Activated CD8-positive, alpha-beta memory T cell treated with anti-CD3 and anti-CD28 coated beads for 36 hours (primary cell): Measurements from ENCODE around the gene HTR7. TPM values are rescaled to one million over a fixed set of nuclear protein-coding genes. Genes with fewer than 3 reads are reported as not detected.
"Not testable (repeated sequence)": the region's sequence is repeated elsewhere in the genome, so short reads cannot be mapped to it uniquely, and the experiment has no call there.

Experiments used
- CTCF ChIA-PET: fragments of 350-600 bp; sonication (Branson Sonifier 250); formaldehyde crosslinking; loops from one replicate; lab custom pipeline; 2021; ENCODE audit warnings: antibody characterized with exemption; lab: Charles Lee
- POLR2A ChIA-PET: fragments of 350-600 bp; sonication (Branson Sonifier 250); formaldehyde crosslinking; loops from one replicate; lab custom pipeline; 2021; ENCODE audit warnings: antibody characterized with exemption; lab: Charles Lee
- total RNA-seq, 2 experiments: library from RNA; stranded (reverse); gene quantifications; one replicate each; pipeline ENCODE4 v1.2.3, GENCODE V29; 2021

HTR7 gene
- total RNA-seq, 2 experiments from 2014 or later = not detected

DNA sequence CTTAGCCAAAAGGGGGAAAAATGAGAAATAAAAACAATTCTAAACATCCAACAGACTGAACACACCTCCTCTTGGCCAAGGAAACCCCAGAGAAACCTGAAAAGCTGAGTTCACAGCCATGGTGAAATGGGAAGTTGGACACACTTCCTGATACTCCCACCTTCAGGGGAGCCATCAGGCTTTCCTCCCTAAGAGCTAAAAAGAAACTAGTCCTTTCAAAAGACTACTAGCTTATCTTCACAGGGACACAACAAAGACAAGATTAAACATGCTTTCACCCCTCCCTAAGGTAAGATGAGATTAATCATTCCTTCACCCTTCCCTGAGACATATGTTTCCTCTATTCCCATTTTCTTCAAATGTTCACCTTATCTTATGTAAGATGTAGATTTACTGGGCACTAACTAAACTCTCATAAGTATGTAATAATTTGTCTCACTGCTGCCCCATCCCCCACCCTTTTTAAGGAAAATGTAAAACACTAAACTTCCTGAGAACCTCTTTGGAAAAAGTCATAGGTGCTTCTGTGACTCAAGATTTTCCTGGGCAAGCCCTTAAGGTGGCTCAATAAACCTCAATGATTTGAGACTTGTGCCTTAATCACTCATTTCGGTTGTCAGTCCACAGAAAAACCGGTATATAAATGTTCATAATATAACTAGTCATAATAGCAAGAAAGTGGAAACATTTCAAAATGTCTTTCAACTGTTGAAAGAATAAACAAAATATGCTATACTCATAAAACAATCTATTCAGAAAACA lies 40.5 kb downstream of the HTR7 start:
- ChIA-PET CTCF (no interaction called here), POLR2A (no interaction called here)

DNA sequence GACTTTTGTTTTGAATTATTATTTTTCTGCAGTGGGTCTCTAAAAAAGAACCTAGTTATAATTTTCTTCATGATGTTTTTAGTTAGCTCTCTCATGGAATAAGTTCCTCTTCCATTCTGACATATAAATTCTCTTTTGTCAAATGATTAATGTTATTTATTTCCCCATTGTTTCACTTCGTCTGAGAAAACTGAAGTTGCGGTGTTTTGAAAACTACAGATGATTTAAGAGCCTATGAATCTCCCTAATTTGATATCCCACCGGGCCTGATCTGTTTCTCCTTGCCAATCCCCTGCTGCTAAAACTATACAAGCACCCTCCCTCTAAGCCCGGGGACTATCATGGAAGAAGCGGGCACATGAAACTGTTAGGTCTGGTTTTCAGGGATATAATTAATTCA lies 41.4 kb downstream of the HTR7 start:
- CTCF ChIA-PET = no interaction called here
- POLR2A ChIA-PET = no interaction called here

DNA sequence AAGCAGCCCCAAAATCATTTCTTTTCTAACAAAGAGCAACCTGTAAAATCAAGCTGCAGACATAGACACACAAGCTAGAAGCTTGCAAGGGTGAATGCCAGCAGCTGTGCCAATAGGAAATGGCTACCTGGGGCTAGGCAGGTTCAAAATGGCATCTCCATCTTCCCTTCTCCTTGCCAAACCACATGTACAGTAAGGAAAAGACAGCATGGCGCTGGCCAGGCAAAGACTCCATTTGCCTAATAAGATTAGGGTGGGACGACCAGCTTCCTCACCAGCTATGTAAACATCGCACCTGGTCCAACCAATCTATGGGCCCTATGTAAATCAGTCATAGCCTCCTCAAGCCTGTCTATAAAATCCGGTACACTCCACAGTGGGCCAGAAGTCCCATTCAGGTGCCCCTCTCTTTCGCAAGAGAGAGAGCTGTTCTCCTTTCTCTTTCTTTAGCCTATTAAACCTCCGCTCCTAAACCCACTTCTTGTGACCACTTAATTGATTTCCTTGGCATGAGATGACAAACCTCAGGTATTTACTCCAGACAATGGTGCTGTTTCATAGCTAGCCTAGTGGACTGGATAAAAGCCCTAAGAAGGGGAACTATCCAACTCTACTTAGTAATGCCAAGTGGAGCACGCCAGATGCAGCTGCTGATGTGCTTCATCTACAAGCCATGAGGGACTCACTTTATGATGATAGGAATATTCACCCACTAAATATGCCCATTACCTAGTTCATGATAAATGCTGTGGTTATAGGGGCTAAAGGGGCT lies 44.1 kb downstream of the HTR7 start:
- POLR2A ChIA-PET = no interaction called here
- CTCF ChIA-PET = no interaction called here

DNA sequence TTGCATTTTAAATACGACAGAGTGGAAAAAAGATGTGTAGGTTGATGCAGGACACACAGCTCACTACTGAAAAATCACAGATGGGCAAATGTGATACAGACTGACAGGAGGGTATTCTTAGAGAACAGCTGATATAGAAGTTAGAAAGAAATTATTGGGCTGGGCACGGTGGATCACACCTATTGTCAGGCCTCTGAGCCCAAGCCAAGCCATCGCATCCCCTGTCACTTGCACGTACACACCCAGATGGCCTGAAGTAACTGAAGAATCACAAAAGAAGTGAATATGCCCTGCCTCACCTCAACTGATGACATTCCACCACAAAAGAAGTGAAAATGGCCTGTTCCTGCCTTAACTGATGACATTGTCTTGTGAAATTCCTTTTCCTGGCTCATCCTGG lies 50.7 kb downstream of the HTR7 start:
- CTCF ChIA-PET, POLR2A ChIA-PET: not testable (repeated sequence)

DNA sequence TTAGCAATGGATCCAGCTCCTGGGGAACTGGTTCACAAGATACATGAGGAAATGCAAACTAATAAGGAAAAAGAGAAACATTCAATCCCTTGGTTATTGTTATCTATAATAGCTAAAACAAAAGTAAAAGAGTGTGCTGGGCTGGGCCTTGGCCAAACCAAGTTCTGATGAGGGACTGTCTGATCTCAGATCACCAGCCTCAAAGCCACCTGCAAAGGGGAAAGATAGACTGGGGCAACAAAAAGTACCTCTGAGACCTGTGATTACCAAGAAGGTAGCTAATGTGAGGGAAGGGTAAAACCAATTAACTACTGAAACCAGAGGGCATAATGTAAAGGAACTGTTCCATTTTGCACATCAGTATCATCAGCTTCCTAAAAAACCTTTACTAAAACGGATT lies 51.2 kb downstream of the HTR7 start:
- ChIA-PET CTCF (interaction anchor here (1.5 kb wide), 1 partner anchor 18 kb away, joined by 3 read pairs; no protein-coding TSS in a partner anchor), POLR2A (no interaction called here)

DNA sequence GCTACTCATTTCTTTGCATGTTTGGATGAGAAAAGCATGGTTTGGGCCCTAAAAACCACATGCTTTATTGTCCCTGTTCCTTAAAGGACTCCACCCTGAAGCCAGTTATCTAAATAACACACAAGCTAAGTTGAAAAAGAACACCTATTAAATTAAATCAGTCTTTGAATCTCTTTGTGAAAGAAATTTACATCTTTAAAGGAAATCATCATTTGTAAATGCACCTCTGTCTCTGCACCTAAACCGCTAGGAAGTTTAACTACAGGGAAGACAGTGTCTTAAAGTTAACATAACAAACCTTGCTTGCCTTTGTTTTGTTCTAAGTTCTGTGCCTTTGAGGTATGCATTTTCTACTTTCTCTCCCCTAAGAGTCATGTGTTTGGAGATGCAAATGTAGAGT lies 52.6 kb downstream of the HTR7 start:
- POLR2A ChIA-PET = no interaction called here
- CTCF ChIA-PET = interaction anchor here (1.5 kb wide), 1 partner anchor 17 kb away, joined by 3 read pairs; no protein-coding TSS in a partner anchor

DNA sequence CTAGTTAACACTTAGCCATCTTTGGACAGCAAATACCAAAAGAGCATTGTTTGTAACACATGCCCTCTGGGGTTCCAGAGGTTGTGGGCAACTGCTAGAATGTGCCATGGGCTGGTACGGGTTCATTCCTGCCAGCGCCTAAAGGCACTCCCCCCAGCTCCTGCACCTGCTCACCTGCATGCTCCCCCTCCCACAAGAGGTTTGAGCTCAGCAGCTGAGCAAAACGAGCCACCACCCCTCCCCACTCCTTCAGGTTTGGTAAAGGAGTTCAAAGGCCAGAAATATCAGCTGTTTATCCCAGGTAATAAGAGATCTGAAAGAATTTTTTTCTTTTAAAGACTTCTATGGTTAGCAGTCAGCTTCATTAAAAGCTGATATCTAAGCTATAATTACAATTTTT lies 53.5 kb downstream of the HTR7 start:
- CTCF ChIA-PET = no interaction called here

DNA sequence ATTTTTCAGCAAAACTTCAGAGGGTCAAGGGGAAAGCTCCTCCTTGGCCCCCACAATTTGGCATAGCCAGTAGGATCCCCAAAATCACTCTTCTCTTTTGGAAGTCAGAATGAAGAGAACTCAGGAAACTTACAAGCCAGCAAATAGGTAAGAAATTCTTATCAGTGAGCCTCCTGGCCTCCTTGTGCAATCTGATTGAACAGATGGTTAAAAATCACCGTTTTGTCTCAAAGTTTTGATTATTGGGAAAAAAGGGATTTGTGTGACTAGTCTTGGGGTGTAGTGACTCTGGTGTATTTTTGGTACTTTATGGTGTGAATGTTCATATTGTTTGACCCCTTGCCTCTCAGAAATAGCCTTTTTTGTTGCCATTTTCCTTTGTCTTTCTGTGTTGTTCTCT lies 56.2 kb downstream of the HTR7 start:
- CTCF ChIA-PET = no interaction called here
- POLR2A ChIA-PET = no interaction called here

More for the DNA sequence above, 53.5 kb downstream of the HTR7 start:
- POLR2A ChIA-PET = no interaction called here

DNA sequence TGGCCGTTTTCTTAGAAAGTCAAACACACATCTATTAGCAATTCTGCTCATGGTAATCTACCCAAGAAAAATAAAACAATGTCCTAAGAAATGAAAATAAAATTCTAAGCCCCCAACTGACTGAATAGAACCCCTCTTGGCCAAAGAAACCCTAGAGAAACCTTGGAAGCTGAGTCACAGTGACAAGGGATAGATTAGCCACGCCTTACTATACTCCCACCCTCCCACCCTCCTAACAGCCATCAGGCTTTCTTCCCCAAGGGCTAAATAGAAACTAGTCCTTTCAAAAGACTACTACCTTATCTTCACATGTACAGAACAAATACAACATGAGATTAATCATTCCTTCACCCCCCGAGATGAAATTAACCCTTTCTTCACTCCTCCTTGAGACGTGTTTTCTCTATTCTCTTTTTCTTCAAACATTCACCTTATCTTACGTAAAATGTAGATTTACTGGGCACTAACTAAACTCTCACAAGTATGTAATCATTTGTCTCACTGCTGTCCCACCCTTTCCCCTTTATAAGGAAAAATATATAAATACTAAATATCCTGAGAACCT lies 57.5 kb downstream of the HTR7 start:
- ChIA-PET CTCF (no interaction called here), POLR2A (no interaction called here)

DNA sequence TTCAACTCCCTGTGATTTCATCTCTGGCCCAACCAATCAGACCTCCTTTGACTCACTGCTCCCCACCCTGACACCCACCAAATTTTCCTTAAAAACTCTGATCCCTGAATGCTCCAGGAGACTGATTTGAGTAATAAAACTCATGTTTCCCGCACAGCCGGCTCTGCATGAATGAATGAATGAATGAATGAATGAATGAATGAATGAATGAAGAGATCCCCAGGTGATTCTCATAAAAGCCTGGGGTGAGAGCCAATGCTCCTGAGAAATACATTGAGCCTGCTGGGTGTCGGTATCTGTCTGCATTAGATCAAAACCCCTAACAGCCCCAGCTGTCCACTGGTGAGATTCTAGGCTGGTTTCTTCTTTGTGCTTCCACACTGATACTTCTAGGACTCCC lies 58.7 kb downstream of the HTR7 start:
- CTCF ChIA-PET = no interaction called here

DNA sequence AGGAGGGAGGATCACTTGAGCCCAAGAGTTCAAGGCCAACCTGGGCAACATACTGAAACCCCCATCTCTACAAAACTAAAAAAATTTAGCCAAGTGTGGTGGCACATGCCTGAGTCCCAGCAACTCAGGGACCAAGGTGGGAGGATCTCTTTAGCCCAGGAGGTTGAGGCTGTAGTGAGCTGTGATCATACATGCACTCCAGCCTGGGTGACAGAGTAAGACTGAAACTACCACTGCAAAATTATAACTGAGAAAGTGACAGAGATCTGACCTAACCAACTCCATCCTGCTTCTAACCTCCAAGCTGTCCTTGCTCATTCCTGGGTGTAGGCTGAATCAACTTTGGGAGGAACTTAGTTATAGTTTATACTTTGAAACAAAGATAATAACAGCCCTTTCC lies 59.4 kb downstream of the HTR7 start:
- CTCF ChIA-PET = no interaction called here
- POLR2A ChIA-PET = no interaction called here

More for the DNA sequence above, 58.7 kb downstream of the HTR7 start:
- POLR2A ChIA-PET = no interaction called here

DNA sequence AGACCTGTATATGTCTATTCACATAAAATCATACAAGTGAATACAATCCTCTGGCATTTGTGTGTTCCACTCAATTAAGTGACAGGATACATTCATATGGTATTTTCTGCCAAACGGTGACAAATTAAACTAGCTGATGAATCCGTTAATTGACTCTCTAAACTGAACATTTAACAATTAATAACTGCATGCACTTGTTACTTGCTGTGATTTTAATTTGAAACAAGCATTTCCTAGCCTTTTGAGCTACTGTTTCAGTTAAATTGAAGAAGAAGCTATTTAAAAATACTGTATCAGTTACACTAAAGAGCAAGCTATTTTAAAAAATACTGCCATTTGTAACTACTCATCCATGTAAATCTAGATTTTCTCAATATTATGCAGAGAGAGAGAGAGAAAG lies 67.4 kb downstream of the HTR7 start:
- ChIA-PET POLR2A (no interaction called here), CTCF (no interaction called here)

DNA sequence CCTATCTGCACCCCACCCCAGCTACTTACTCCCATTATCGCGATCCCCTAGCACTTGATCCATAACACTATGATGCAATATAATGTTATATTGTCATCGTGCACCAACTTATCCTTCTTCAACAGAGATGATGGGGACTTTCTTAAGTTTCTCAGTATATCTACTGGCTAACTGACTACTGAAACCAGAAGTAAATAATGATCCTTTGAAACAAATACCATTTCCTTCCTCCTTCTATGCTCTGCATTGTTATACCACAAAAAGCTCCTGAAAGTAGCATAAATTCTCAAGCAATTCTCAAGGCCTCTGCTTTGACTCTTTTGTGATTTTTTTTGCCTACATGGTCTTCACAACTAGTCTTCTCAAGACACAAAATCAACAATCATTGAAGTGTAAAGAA lies 68.9 kb downstream of the HTR7 start:
- ChIA-PET CTCF (interaction anchor here (1.1 kb wide), 1 partner anchor 17 kb away, joined by 3 read pairs; no protein-coding TSS in a partner anchor), POLR2A (no interaction called here)

DNA sequence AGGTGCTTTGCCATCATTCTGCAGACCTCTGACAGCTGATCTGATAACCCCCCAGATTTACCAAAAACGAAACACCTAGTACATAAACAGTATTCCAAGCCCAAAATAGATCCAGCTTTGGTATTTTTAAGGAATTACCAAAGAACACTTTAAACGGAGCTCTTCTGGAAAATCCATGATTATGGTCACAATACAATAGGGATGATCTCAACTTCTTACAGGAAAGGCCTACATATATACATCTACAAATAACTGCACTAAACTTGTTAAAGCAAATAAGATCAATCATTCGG lies 69.7 kb downstream of the HTR7 start:
- ChIA-PET CTCF (interaction anchor here (0.9 to 1.1 kb wide), 2 partner anchors 18 to 84 kb away, joined by 3 to 5 read pairs; partner anchors contain the start of gene RPP30), POLR2A (no interaction called here)

DNA sequence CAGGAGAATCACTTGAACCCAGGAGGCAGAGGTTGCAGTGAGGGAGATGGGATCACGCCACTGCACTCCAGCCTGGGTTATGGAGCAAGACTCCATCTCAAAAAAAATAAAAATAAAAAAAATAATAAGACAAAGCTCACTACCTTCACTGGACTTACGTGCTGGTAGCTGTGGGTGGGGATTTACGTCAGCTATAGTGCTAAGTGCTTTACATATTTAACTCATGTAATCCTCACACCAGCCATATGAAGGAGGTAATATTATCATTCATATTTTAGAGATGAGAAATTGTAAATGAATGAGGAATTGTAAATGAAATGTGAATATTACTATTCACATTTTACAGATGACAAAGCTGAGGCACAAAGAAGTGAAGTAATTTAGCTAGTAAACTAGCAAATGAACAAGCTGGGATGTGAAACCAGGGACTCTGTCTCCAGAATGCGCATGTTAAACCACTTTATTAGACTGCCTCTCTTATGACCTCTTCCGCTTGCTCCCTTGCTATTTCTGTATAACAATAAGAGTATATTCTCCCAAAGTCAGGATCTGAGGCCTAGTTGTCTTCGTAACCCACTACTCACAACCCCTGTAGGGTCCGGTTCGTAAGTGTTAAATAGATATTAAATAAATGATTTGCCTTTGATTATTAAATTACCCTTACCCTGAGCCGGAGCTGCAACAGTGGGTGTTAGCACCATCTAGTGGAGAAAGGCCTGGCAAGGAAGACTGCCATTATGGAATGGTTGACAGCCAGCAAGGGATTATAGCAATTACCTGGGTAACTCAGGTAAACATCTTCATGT lies 70.2 kb downstream of the HTR7 start:
- CTCF ChIA-PET = interaction anchor here (0.9 to 1.1 kb wide), 2 partner anchors 18 to 84 kb away, joined by 3 to 5 read pairs; partner anchors contain the start of gene RPP30
- POLR2A ChIA-PET = no interaction called here

DNA sequence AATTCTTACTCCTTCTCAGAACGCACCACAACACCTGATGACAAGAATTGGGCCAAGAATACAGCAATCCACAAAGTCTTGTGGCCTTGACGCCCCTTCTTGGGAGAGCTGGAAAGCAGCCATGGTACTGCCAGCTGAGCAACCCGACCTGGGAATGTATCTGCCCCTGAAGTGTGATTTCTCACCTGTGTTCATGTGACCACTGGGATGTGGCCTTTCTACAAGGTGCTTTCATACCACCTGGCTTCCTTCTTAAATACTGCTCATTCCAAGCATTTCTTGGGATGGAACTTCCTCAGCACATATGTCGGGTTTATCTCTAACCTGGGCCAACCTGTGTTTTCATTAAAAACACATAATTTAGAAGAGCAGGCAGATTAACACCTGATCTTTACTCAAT lies 72.1 kb downstream of the HTR7 start:
- ChIA-PET POLR2A (no interaction called here), CTCF (no interaction called here)

DNA sequence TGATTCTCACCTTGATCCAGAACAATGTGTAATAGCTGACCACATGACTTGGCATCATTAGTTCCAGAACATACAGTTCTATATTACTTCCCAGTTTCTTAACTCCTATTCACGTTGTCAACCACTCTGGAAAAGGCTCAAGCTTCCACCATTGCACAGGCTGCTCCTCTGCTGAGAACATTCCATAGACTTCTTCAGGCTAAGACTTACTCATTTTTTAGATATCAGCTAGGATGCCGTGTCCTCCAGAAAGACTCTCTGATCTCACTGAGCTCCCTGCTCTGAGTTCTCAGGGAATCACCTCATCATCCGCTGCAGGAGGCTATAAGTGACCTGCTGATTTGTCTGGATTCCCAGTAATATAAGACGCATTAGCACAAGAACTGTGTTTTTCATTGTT lies 73.1 kb downstream of the HTR7 start:
- ChIA-PET CTCF (no interaction called here), POLR2A (no interaction called here)

DNA sequence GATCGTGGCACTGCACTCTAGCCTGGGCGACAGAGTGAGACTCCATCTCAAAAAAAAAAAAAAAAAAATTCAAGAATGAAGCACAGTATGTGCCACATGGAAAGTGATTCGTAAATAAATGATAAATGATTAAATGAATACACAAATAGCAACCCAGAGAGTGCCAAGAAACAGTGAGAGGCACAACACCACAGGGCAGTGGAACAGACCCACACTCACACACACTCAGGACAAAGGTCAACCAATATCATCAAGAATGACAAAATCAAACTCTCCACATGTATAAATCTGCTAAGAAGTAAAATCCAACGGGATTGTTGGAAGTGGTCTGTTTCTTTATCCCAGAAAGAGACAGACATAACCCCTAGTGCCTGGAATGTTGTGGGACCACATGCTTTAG lies 77.4 kb downstream of the HTR7 start:
- POLR2A ChIA-PET = no interaction called here
- CTCF ChIA-PET = no interaction called here

DNA sequence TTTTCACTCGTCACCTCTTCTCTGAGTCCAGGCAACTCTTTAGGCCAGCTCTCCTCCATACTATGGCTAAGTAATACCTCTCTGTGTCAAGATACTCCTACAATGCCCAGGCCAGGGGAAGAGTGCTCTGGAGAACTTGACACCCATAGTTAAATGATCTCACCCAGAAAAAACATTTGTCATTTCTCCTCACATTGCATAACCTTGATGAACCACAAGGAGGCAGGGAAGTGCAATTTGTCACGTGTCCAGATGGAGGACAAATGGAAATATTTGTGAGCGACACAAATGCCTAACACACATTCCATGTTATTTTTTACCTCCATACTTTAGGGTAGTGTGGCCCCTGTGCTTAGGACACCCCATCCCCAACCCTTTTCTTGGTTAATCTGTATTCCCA lies 78.3 kb downstream of the HTR7 start:
- CTCF ChIA-PET = no interaction called here
- POLR2A ChIA-PET = no interaction called here

DNA sequence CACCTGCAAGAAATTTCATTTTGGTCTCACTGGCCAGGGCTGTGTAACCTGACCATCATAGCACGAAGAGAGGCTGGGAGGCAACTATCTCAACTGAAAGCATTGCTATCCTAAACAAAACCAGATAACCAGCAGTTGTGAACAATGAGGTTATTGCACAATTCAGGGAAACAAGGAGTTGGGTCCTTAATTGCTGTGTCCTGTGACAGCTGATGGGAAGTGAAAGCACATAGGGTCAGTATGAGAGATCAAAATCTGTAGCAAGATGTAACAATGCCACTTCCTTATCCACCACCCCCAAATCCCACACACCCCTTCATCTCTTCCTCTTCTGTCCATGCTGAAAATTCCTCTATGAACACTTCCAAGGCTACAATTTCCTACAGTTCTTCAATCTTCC lies 80.2 kb downstream of the HTR7 start:
- CTCF ChIA-PET = no interaction called here
- POLR2A ChIA-PET = no interaction called here
